ENCODE results near the gene ATP5ME.

GRCh38 chr4:653080-653821, 20.8 kb downstream of the ATP5ME start:
- no peak for TF ChIP-seq EZH2 (IDR thresholded peaks at IDR 0.05; ENCODE audit: borderline replicate concordance, low read length)
- TF ChIP-seq, protein P1, sequence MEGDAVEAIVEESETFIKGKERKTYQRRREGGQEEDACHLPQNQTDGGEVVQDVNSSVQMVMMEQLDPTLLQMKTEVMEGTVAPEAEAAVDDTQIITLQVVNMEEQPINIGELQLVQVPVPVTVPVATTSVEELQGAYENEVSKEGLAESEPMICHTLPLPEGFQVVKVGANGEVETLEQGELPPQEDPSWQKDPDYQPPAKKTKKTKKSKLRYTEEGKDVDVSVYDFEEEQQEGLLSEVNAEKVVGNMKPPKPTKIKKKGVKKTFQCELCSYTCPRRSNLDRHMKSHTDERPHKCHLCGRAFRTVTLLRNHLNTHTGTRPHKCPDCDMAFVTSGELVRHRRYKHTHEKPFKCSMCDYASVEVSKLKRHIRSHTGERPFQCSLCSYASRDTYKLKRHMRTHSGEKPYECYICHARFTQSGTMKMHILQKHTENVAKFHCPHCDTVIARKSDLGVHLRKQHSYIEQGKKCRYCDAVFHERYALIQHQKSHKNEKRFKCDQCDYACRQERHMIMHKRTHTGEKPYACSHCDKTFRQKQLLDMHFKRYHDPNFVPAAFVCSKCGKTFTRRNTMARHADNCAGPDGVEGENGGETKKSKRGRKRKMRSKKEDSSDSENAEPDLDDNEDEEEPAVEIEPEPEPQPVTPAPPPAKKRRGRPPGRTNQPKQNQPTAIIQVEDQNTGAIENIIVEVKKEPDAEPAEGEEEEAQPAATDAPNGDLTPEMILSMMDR (IDR thresholded peaks at IDR 0.05; ENCODE audit: low read length) = no peak

Data from OCI-LY1 (cell line).